GM10248 (cell line): ENCODE results near the gene SYNE1.

Source experiments
- CTCF ChIA-PET: fragments of 300-600 bp; sonication (Branson Sonifier 250); formaldehyde crosslinking; extraction: SDS; loops from one replicate; lab custom pipeline; 2021; ENCODE audit warnings: antibody characterized with exemption; lab: Yijun Ruan, JAX
- POLR2A ChIA-PET: fragments of 350-650 bp; sonication (Branson Sonifier 250); formaldehyde crosslinking; extraction: SDS; loops from one replicate; lab custom pipeline; 2020; ENCODE audit warnings: antibody characterized with exemption; lab: Yijun Ruan, JAX
- DNase-seq: peaks from one replicate; pipeline ENCODE4 v3.0.0; 2012; ENCODE audit errors: extremely low spot score
- TF ChIP-seq, protein P1 (sequence below): IDR thresholded peaks from 2 replicates; pipeline ENCODE4 v1.5.1; 2012; ENCODE audit warnings: mild to moderate bottlenecking, low read depth; ENCODE audit errors: extremely low read depth, missing control alignments, control extremely low read depth

SYNE1 gene

DNA sequence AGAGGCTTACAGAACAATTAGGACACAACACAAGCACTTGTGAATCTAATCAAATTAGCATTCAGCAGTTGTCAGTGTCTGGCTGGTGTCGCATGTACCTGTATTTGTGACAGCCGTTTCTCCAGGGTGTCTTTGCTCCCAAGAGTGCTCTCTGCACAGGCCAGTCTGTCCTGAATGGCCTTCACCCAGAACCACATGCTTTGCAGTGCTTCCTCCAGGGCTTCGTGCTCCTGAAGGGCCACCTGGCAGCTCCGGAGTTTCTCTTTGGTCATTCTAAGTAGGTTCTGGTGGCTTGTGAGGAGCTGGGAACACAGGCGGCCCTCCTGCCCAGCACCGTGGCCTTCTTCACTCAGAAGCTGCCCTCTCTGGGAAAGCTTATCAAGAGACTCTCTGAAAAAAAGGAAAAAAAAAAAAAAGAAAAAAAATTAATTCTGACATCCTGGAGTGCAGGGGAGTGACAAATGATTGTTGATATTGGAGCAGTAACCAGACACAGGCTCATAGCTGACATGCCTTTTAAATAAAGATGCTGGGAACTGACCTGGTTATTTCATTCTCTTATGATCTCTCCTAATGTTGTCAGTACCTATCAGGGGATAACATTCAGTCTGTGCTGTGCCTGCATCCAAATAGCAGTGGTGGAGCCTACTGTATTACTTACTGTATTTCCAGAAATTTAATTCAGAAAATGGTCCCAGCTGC is 245.8 kb downstream of the SYNE1 start:
- TF ChIP-seq, protein P1, sequence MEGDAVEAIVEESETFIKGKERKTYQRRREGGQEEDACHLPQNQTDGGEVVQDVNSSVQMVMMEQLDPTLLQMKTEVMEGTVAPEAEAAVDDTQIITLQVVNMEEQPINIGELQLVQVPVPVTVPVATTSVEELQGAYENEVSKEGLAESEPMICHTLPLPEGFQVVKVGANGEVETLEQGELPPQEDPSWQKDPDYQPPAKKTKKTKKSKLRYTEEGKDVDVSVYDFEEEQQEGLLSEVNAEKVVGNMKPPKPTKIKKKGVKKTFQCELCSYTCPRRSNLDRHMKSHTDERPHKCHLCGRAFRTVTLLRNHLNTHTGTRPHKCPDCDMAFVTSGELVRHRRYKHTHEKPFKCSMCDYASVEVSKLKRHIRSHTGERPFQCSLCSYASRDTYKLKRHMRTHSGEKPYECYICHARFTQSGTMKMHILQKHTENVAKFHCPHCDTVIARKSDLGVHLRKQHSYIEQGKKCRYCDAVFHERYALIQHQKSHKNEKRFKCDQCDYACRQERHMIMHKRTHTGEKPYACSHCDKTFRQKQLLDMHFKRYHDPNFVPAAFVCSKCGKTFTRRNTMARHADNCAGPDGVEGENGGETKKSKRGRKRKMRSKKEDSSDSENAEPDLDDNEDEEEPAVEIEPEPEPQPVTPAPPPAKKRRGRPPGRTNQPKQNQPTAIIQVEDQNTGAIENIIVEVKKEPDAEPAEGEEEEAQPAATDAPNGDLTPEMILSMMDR = no peak
- ChIA-PET POLR2A (no interaction called here), CTCF (interaction anchor here (1.8 kb wide), 1 partner anchor 22 kb away, joined by 4 read pairs; no protein-coding TSS in a partner anchor)
- DNase-seq = no peak

DNA sequence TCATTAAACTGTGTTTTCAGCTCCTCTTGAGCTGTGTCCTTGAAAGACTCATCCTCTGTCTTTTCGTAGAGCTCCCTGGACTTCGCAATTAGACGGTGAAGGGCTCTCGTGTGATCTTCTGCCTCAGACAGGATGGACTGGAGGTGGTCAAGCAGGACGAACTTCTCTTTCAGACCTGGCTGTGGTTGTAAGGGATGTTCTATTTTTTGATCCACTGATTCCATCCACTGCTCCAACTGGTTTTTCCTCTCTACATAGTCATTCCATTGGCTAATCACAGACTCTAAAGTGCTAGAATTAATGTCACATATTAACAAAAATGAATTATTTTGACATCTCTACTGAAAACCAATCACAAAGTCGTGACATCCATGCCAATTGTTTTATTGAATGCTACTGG is 250.1 kb downstream of the SYNE1 start:
- DNase-seq = no peak
- TF ChIP-seq, protein P1 = no peak
- ChIA-PET CTCF (interaction anchor here (1.0 kb wide), 1 partner anchor 20 kb away, joined by 3 read pairs; no protein-coding TSS in a partner anchor), POLR2A (no interaction called here)

DNA sequence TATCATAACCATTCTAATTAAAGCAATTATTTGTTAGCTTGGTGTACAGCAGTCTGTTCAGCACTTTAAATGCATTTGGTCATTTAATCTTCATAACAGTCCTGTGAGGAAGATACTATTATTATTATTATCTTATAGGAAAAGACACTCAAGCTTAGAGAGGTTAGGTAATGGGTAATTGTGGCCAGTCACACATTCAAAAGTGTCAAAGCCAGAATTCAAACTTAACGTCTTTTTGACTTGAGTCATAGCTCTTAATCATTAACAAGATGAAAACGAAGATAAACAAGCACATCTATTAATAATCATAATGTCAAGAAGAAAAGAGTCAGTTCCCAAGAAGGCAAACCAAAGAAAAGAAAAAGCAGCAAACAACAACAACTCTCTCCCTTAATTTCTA is 251.0 kb downstream of the SYNE1 start:
- TF ChIP-seq, protein P1 = no peak
- ChIA-PET POLR2A (no interaction called here), CTCF (interaction anchor here (1.0 kb wide), 1 partner anchor 19 kb away, joined by 3 read pairs; no protein-coding TSS in a partner anchor)
- no peak for DNase-seq

DNA sequence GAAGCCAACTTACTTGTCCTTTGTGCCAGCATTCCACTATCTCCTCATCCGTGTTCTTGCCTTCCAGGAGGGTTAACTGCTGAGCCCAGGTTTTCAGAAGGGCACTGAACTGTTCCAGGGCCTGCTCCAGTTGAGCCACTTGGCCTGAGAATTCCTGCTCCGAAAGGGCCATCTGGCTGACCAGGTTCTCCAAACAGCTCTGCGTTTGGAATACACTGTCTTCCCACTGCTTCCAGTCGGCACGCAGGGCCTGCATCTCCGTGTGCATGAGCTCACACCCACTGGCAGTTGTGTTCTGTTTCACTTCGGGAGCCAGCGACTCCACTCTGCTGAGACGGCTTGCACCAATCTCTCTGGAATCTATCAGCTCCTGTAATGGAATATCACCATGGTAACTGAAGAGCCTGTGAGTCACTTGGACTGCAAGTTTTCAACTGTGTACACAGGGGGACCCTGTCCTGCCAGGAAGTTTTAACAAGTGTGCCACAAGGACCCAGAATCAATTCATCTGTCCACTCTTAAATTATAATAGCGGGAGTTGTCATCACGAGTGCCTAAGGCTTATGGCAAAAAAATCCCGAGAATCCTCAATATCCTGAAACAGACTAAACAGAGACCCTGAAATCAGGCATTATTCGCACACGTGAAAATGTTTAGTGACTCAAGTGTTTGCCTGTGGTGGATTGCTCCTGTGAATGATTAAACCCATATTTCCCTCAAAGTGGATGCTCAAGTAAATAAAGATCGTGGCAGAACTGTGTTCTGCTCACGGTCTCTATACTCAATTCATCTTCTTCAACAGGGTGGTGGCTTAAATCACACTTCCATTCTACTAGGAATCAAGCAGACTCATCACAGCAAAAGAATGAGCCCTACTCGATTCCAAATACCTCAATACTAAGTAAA is 255.9 kb downstream of the SYNE1 start:
- TF ChIP-seq, protein P1 = no peak
- ChIA-PET CTCF (interaction anchor here (1.7 kb wide), 1 partner anchor 43 kb away, joined by 4 read pairs; no protein-coding TSS in a partner anchor), POLR2A (no interaction called here)
- no peak for DNase-seq

DNA sequence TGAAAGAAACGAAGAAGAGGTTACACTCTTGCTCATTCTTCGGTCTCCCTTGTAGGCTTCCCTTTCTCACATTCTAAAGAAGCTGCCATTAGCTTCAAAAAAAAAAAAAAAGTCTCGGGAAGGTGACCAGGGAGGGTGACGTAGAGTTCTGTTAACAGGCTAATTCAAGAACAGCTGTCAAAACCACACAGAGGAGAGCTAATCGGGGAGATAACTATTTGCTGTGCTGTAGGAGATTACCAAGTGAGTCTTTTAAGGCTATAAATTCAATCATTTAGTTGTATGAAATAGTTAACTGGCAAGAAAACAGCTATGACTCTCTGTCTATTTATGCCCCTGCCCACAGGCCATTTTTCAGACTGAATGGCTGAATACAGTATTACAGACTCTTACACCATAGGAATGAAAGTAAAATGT is 256.8 kb downstream of the SYNE1 start:
- CTCF ChIA-PET = interaction anchor here (1.7 kb wide), 1 partner anchor 42 kb away, joined by 4 read pairs; no protein-coding TSS in a partner anchor
- no peak for DNase-seq
- TF ChIP-seq, protein P1 = no peak
- POLR2A ChIA-PET = interaction anchor here (0.7 kb wide), 1 partner anchor 92 kb away, joined by 3 read pairs; no protein-coding TSS in a partner anchor

DNA sequence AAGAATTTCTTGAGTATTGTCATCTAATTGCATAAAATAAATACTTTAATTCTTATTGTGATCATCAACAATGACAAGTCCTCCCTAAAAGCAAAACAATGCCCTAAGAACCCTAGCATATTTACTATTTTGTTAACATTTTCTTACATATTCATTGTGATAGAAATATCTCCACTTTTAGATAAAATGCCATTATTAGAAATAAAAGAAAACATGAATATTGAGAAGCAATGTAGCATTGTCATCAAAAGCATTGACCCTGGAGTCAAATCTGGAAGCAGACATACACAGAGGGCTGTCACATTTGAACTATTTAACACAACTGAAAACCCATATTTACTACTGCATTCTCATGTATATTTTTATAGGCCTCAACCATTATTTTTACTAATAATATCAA is 257.7 kb downstream of the SYNE1 start:
- TF ChIP-seq, protein P1 = no peak
- no peak for DNase-seq
- ChIA-PET POLR2A (no interaction called here), CTCF (interaction anchor here (1.7 kb wide), 1 partner anchor 41 kb away, joined by 4 read pairs; no protein-coding TSS in a partner anchor)
